ENCODE data around the gene HYOU1.

GRCh38 chr11:119088406-119088805 is 31.4 kb upstream of the HYOU1 start:
- TF ChIP-seq, protein P1, sequence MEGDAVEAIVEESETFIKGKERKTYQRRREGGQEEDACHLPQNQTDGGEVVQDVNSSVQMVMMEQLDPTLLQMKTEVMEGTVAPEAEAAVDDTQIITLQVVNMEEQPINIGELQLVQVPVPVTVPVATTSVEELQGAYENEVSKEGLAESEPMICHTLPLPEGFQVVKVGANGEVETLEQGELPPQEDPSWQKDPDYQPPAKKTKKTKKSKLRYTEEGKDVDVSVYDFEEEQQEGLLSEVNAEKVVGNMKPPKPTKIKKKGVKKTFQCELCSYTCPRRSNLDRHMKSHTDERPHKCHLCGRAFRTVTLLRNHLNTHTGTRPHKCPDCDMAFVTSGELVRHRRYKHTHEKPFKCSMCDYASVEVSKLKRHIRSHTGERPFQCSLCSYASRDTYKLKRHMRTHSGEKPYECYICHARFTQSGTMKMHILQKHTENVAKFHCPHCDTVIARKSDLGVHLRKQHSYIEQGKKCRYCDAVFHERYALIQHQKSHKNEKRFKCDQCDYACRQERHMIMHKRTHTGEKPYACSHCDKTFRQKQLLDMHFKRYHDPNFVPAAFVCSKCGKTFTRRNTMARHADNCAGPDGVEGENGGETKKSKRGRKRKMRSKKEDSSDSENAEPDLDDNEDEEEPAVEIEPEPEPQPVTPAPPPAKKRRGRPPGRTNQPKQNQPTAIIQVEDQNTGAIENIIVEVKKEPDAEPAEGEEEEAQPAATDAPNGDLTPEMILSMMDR (optimal IDR thresholded peaks at IDR 0.05 in 1 of 3, IDR thresholded peaks at IDR 0.05 in 1 of 3, conservative IDR thresholded peaks at IDR 0.05 in 1 of 3; ENCODE audit: extremely low read depth in 1 of 3, insufficient read depth in 2 of 3, low read length in 3 of 3): no peak
- no peak for TF ChIP-seq EZH2 (IDR thresholded peaks at IDR 0.05; ENCODE audit: low read length)
